Measurements from ENCODE around the gene KDM4B. TPM values are rescaled to one million over a fixed set of nuclear protein-coding genes. Genes with fewer than 3 reads are reported as not detected.
A peak's percentile ranks its signal among the peaks of the same experiment; 100 is the strongest.

KDM4B gene
- total RNA-seq, 4 donors from 2014 or later: 16.3 to 38.3 (median 22.4) TPM

DNA sequence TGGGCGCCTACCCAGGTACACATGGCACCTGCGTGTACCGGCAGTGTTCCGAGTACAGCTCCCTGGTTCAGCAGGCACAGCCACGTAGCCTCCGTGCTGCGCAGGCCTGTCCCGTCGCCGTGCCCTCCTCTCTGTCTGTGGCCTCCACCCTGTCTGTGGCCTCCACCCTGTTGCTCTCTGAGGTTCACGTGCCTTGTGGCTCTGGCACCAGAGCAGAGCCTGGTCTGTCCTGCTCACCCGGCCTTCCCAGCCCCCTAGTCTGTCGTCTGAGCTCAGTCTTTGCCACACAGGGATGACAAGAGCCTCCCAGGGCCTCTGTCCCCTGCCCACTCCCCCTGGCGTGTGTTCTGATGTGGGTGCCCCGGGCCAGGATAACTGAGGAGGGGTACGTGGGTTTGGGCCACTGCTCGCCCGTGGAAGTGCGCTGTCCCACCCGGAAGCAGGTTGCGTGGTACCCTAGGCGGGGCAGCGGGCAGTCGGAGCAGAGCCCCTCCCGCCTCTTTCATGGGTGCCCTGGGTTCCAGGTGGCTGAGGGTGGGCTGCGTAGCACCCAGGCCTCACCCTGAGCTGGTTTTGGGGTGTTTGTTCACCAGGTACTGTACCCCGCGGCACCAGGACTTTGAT, 71.7 kb downstream of the KDM4B start:
- DNase-seq (ENCODE audit: low spot score) (no peak), ATAC-seq (ENCODE audit: low FRiP score) (peak; percentile 8)
- TF ChIP-seq, protein P1, sequence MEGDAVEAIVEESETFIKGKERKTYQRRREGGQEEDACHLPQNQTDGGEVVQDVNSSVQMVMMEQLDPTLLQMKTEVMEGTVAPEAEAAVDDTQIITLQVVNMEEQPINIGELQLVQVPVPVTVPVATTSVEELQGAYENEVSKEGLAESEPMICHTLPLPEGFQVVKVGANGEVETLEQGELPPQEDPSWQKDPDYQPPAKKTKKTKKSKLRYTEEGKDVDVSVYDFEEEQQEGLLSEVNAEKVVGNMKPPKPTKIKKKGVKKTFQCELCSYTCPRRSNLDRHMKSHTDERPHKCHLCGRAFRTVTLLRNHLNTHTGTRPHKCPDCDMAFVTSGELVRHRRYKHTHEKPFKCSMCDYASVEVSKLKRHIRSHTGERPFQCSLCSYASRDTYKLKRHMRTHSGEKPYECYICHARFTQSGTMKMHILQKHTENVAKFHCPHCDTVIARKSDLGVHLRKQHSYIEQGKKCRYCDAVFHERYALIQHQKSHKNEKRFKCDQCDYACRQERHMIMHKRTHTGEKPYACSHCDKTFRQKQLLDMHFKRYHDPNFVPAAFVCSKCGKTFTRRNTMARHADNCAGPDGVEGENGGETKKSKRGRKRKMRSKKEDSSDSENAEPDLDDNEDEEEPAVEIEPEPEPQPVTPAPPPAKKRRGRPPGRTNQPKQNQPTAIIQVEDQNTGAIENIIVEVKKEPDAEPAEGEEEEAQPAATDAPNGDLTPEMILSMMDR (IDR thresholded peaks at IDR 0.05): no peak

DNA sequence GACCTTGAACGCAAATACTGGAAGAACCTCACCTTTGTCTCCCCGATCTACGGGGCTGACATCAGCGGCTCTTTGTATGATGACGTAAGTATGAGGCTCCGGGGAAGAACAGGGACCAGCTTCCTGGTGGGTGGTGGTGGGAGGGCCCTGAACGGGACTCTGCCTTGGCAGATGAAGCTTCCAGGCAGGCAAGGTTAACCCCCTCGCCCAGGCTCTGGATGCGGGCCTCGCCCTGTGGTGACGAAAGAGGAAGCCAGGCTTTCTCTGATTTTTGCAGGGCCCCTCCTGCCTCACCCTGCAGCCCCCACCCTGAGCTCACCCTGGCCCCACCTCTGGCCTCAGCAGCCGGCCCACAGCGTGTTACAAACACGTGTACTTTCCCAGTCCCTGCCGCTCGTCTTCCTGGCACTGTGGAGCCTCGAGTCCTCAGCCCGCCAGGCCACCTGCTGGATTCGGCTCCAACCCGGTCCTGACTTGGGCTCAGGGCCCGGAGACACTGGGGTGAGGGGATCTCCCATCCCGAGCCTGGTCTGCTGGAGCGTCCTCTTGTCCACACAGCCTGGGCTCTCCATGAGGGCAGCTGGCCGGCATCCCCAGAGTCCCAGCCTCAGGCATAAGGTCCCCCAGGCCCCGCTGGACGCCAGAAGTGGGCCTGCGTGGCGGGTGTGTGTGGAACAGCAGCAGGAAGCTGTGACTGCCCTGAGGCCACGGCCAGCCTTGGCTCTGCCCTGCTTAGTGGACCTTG, 72.4 kb downstream of the KDM4B start:
- TF ChIP-seq, protein P1 (IDR thresholded peaks at IDR 0.05): no peak
- DNase-seq (ENCODE audit: low spot score): no peak
- ATAC-seq (ENCODE audit: low FRiP score): no peak

DNA sequence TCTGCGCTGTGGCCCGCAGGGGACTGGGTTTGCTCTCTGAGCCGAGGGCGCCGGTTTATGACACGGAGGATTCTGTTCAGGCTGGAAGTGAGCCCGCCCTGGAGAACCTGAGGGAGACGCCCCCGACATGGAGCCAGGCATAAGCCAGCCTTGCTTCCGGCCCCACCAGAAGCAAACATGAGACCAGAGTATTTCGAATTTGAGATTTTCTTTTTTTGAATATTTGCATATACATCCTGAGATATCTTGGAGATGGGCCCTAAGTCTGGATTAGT, 72.9 kb downstream of the KDM4B start:
- DNase-seq (ENCODE audit: low spot score) (no peak), ATAC-seq (ENCODE audit: low FRiP score) (no peak)
- TF ChIP-seq, protein P1 (IDR thresholded peaks at IDR 0.05): no peak

DNA sequence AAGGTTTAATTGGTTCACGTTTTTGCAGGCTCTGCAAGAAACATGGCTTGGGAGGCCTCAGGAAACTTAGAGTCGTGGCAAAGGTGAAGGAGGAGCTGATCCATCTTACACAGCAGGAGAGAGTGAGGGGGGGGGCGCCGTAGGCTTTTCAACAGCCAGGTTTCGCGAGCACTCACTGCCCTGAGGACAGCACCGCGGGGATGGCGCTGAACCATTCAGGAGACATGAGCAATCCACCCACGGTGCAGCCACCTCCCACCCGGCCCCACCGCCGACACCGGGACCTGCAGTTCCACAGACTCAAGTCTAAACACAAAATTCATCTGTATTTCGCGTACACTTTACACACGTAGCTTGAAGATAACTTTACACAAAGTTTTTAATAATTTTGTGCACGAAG, 73.6 kb downstream of the KDM4B start:
- ATAC-seq (ENCODE audit: low FRiP score) (no peak), DNase-seq (ENCODE audit: low spot score) (no peak)
- TF ChIP-seq, protein P1 (IDR thresholded peaks at IDR 0.05): no peak

- ATAC-seq (ENCODE audit: low FRiP score) (no peak), DNase-seq (ENCODE audit: low spot score) (no peak)
- TF ChIP-seq, protein P1 (IDR thresholded peaks at IDR 0.05): no peak
Observed at GRCh38 chr19:5045029-5045428, 76.1 kb downstream of the KDM4B start.

- ATAC-seq (ENCODE audit: low FRiP score) (no peak), DNase-seq (ENCODE audit: low spot score) (no peak)
- TF ChIP-seq, protein P1 (IDR thresholded peaks at IDR 0.05): no peak
Observed at GRCh38 chr19:5045956-5046338, 77.0 kb downstream of the KDM4B start.

All from omental fat pad (tissue), 4 donors.